HCT116 (cell line): ENCODE data around the gene CCDC138.

Experiments
- ATF3 ChIP-seq: IDR thresholded peaks from 2 replicates; pipeline ENCODE4 v1.6.1; 2012
- EGR1 ChIP-seq: IDR thresholded peaks from 2 replicates; pipeline ENCODE4 v1.6.1; 2012; ENCODE audit warnings: low read depth
- EZH2phosphoT487 ChIP-seq: fragments of 200-600 bp; IDR thresholded peaks from 2 replicates; pipeline ENCODE4 v1.6.1; 2018; ENCODE audit warnings: antibody characterized with exemption, borderline replicate concordance
- JUND ChIP-seq: IDR thresholded peaks from 2 replicates; pipeline ENCODE4 v1.6.1; 2012
- POLR2A ChIP-seq: IDR thresholded peaks from 2 replicates; pipeline ENCODE4 v1.7.0; 2011; ENCODE audit warnings: borderline replicate concordance; ENCODE audit not compliant: insufficient read depth, insufficient read length; ENCODE audit errors: extremely low read depth
- POLR2AphosphoS5 ChIP-seq: IDR thresholded peaks from 2 replicates; pipeline ENCODE4 v1.6.1; 2011; ENCODE audit warnings: mild to moderate bottlenecking, low read depth, low read length, moderate library complexity
- SIN3A ChIP-seq: IDR thresholded peaks from 2 replicates; pipeline ENCODE4 v1.6.1; 2012; ENCODE audit warnings: low read depth
- SP1 ChIP-seq: IDR thresholded peaks from 2 replicates; pipeline ENCODE4 v1.6.1; 2012; ENCODE audit warnings: low read depth
- ZNF274 ChIP-seq: fragments of 200-500 bp; sonication (Bioruptor generic); IDR thresholded peaks from 2 replicates; pipeline ENCODE4 v1.6.1; 2014; ENCODE audit warnings: mild to moderate bottlenecking, low read depth, low read length, inconsistent platforms
- TF ChIP-seq, protein P1 (sequence below): IDR thresholded peaks from 2 replicates; pipeline ENCODE4 v1.6.1; 2012; ENCODE audit warnings: low read depth
- TF ChIP-seq, protein P2 (sequence below), 3 experiments: fragments of 200-600 bp in 1 of 3; sonication (generic) in 1 of 3; IDR thresholded peaks in 2 of 3; conservative IDR thresholded peaks in 1 of 3; 2 replicates each; pipeline ENCODE4 v1.5.1; 2012 to 2017; ENCODE audit warnings: low read depth in 2 of 3, low read length in 2 of 3, antibody characterized with exemption in 1 of 3, borderline replicate concordance in 1 of 3, control low read depth in 1 of 3, mild to moderate bottlenecking in 1 of 3, mixed read lengths in 1 of 3, mixed run types in 1 of 3, moderate library complexity in 1 of 3; ENCODE audit not compliant: insufficient read depth in 1 of 3
- TF ChIP-seq, protein P3 (sequence below): IDR thresholded peaks from 2 replicates; pipeline ENCODE4 v1.6.1; 2012

DNA sequence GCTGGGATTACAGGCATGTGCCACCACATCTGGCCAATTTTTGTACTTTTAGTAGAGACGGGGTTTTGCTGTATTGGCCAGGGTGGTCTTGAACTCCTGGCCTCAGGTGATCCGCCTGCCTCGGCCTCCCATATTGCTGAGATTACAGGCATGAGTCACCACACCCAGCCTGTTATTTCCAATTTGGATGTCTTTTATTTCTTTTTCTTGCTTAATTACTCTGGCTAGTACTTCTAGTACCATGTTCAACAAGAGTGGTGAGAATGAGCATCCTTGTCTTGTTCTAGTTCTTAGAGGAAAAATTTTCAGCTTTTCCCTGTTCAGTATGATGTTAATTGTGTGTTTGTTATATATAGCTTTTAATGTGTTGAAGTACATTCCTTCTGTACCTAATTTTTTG lies 23.4 kb downstream of the CCDC138 start:
- TF ChIP-seq, protein P1, sequence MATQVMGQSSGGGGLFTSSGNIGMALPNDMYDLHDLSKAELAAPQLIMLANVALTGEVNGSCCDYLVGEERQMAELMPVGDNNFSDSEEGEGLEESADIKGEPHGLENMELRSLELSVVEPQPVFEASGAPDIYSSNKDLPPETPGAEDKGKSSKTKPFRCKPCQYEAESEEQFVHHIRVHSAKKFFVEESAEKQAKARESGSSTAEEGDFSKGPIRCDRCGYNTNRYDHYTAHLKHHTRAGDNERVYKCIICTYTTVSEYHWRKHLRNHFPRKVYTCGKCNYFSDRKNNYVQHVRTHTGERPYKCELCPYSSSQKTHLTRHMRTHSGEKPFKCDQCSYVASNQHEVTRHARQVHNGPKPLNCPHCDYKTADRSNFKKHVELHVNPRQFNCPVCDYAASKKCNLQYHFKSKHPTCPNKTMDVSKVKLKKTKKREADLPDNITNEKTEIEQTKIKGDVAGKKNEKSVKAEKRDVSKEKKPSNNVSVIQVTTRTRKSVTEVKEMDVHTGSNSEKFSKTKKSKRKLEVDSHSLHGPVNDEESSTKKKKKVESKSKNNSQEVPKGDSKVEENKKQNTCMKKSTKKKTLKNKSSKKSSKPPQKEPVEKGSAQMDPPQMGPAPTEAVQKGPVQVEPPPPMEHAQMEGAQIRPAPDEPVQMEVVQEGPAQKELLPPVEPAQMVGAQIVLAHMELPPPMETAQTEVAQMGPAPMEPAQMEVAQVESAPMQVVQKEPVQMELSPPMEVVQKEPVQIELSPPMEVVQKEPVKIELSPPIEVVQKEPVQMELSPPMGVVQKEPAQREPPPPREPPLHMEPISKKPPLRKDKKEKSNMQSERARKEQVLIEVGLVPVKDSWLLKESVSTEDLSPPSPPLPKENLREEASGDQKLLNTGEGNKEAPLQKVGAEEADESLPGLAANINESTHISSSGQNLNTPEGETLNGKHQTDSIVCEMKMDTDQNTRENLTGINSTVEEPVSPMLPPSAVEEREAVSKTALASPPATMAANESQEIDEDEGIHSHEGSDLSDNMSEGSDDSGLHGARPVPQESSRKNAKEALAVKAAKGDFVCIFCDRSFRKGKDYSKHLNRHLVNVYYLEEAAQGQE = no peak
- TF ChIP-seq ZNF274 = no peak
- TF ChIP-seq EZH2phosphoT487 = no peak
- TF ChIP-seq, protein P2, sequence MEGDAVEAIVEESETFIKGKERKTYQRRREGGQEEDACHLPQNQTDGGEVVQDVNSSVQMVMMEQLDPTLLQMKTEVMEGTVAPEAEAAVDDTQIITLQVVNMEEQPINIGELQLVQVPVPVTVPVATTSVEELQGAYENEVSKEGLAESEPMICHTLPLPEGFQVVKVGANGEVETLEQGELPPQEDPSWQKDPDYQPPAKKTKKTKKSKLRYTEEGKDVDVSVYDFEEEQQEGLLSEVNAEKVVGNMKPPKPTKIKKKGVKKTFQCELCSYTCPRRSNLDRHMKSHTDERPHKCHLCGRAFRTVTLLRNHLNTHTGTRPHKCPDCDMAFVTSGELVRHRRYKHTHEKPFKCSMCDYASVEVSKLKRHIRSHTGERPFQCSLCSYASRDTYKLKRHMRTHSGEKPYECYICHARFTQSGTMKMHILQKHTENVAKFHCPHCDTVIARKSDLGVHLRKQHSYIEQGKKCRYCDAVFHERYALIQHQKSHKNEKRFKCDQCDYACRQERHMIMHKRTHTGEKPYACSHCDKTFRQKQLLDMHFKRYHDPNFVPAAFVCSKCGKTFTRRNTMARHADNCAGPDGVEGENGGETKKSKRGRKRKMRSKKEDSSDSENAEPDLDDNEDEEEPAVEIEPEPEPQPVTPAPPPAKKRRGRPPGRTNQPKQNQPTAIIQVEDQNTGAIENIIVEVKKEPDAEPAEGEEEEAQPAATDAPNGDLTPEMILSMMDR (IDR thresholded peaks at IDR 0.05 in 2 of 3, conservative IDR thresholded peaks at IDR 0.05 in 1 of 3; ENCODE audit: borderline replicate concordance in 1 of 3, insufficient read depth in 1 of 3, low read depth in 2 of 3, low read length in 2 of 3) = no peak
- no peak for TF ChIP-seq SP1
- no peak for TF ChIP-seq POLR2AphosphoS5
- TF ChIP-seq JUND = no peak
- no peak for TF ChIP-seq EGR1
- TF ChIP-seq POLR2A = no peak
- TF ChIP-seq SIN3A = no peak
- no peak for TF ChIP-seq ATF3
- TF ChIP-seq, protein P3, sequence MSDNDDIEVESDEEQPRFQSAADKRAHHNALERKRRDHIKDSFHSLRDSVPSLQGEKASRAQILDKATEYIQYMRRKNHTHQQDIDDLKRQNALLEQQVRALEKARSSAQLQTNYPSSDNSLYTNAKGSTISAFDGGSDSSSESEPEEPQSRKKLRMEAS = no peak
